Endothelial cell of umbilical vein (primary cell): Measurements from ENCODE around the gene TFF1. TPM values are rescaled to one million over a fixed set of nuclear protein-coding genes. Genes with fewer than 3 reads are reported as not detected.

Experiments used
- BruUV-seq: library from RNA; stranded (reverse); fragments of 400-500 nt; replicated peaks from 2 replicates; lab custom pipeline; 2021; lab: Mats Ljungman, UMichigan
- CTCF ChIA-PET: fragments of 300-600, 350-600 bp; sonication (Branson Sonifier 250); formaldehyde crosslinking; loops from one replicate; lab custom pipeline; 2021; ENCODE audit warnings: antibody characterized with exemption, inconsistent platforms; lab: Charles Lee
- POLR2A ChIA-PET: fragments of 300-600, 350-600 bp; sonication (Branson Sonifier 250); formaldehyde crosslinking; loops from one replicate; lab custom pipeline; 2021; ENCODE audit warnings: antibody characterized with exemption, inconsistent platforms; lab: Charles Lee
- DNase-seq: peaks from one replicate; pipeline ENCODE4 v3.0.0-alpha.2; 2011; ENCODE audit warnings: low read depth, low spot score
- FAIRE-seq: peaks from 2 replicates; lab custom pipeline; 2011; peaks lifted over from hg19 to GRCh38; lab: Jason Lieb, UNC
- H2AFZ ChIP-seq: 2 replicates; pipeline ENCODE4 v1.6.0; 2012; ENCODE audit warnings: low read depth, low read length, control low read depth, inconsistent platforms
- H3K27ac ChIP-seq: 2 replicates; pipeline ENCODE4 v1.5.1; 2011; ENCODE audit warnings: low read depth, mild to moderate bottlenecking, control low read depth, low read length, moderate library complexity; ENCODE audit not compliant: insufficient read depth
- H3K27me3 ChIP-seq, 2 experiments: 2 replicates each; pipeline versions ENCODE4 v1.6.0 to v1.6.1; 2011; ENCODE audit warnings: low read length in 2 of 2, mixed read lengths in 1 of 2; ENCODE audit not compliant: control insufficient read depth in 2 of 2, insufficient read depth in 2 of 2
- H3K36me3 ChIP-seq, 2 experiments: 2 replicates in 1 of 2; 3 replicates in 1 of 2; pipeline ENCODE4 v1.5.1; 2011; ENCODE audit warnings: low read length in 2 of 2, mild to moderate bottlenecking in 1 of 2, moderate library complexity in 1 of 2; ENCODE audit not compliant: control insufficient read depth in 2 of 2, insufficient read depth in 2 of 2; ENCODE audit errors: extremely low read depth in 1 of 2
- H3K4me1 ChIP-seq: 3 replicates; pipeline ENCODE4 v1.5.1; 2011; ENCODE audit warnings: mild to moderate bottlenecking, low read length; ENCODE audit not compliant: control insufficient read depth, insufficient read depth; ENCODE audit errors: extremely low read depth
- H3K4me2 ChIP-seq: 2 replicates; pipeline ENCODE4 v1.6.1; 2011; ENCODE audit warnings: low read length, control low read depth, mixed read lengths; ENCODE audit not compliant: insufficient read depth
- H3K4me3 ChIP-seq, 3 experiments: fragments of 200-600 bp in 1 of 3; sonication (generic), shearing (Covaris generic) in 1 of 3; replicated peaks in 1 of 3; 2 replicates each; pipeline ENCODE4 v1.5.1; 2011 to 2016; ENCODE audit warnings: control low read depth in 3 of 3, low read length in 3 of 3, mild to moderate bottlenecking in 2 of 3, inconsistent platforms in 1 of 3, low read depth in 1 of 3, moderate library complexity in 1 of 3; ENCODE audit not compliant: insufficient read depth in 1 of 3
- H3K79me2 ChIP-seq: 2 replicates; pipeline ENCODE4 v1.6.0; 2012; ENCODE audit warnings: low read length, inconsistent platforms; ENCODE audit not compliant: control insufficient read depth, insufficient read depth
- H3K9ac ChIP-seq: replicated peaks from 2 replicates; pipeline ENCODE3; 2011; ENCODE audit warnings: low read length, control low read depth; ENCODE audit not compliant: insufficient read depth; ENCODE audit errors: extremely low read depth
- H3K9me1 ChIP-seq: replicated peaks from 3 replicates; pipeline ENCODE4 v1.6.0; 2011; ENCODE audit warnings: mild to moderate bottlenecking, low read length; ENCODE audit not compliant: control insufficient read depth, insufficient read depth; ENCODE audit errors: extremely low read depth
- H3K9me3 ChIP-seq: replicated peaks from 2 replicates; pipeline ENCODE4 v1.5.1; 2012; ENCODE audit warnings: low read length, inconsistent platforms; ENCODE audit not compliant: control insufficient read depth, insufficient read depth
- H4K20me1 ChIP-seq: replicated peaks from 2 replicates; pipeline ENCODE3; 2011; ENCODE audit warnings: mild to moderate bottlenecking, low read length; ENCODE audit not compliant: control insufficient read depth, insufficient read depth; ENCODE audit errors: extremely low read depth
- CTCF ChIP-seq, 2 donors: IDR thresholded peaks; 1 replicate in 1 of 2; 2 replicates in 1 of 2; pipeline ENCODE4 v1.5.1; 2011; ENCODE audit warnings: low read length in 2 of 2, mild to moderate bottlenecking in 2 of 2, moderate library complexity in 2 of 2, control low read depth in 1 of 2, inconsistent platforms in 1 of 2, low read depth in 1 of 2; ENCODE audit not compliant: insufficient read depth in 1 of 2; ENCODE audit errors: extremely low read depth in 1 of 2
- EZH2 ChIP-seq: IDR thresholded peaks from 2 replicates; pipeline ENCODE4 v1.6.1; 2012; ENCODE audit warnings: borderline replicate concordance, low read depth, mild to moderate bottlenecking, moderate library complexity, low read length, inconsistent platforms; ENCODE audit not compliant: severe bottlenecking
- FOS ChIP-seq: IDR thresholded peaks from 2 replicates; pipeline ENCODE4 v1.6.1; 2011; ENCODE audit warnings: mild to moderate bottlenecking, low read length, moderate library complexity, borderline replicate concordance; ENCODE audit not compliant: insufficient read depth
- GATA2 ChIP-seq: IDR thresholded peaks from 2 replicates; pipeline ENCODE4 v1.7.0; 2011; ENCODE audit warnings: low read depth, mild to moderate bottlenecking, moderate library complexity, mixed read lengths, low read length; ENCODE audit not compliant: insufficient read length, insufficient read depth
- JUN ChIP-seq: IDR thresholded peaks from 2 replicates; pipeline ENCODE4 v1.6.1; 2011; ENCODE audit warnings: borderline replicate concordance, low read depth; ENCODE audit not compliant: insufficient read length, insufficient read depth
- MYC ChIP-seq: IDR thresholded peaks from one replicate; pipeline ENCODE4 v1.6.1; 2011; ENCODE audit warnings: mild to moderate bottlenecking, low read depth, low read length
- POLR2A ChIP-seq: IDR thresholded peaks from 2 replicates; pipeline ENCODE4 v1.6.1; 2012; ENCODE audit warnings: low read depth, mild to moderate bottlenecking, control low read depth, low read length
- POLR2AphosphoS5 ChIP-seq: IDR thresholded peaks from 2 replicates; pipeline ENCODE4 v1.6.1; 2012; ENCODE audit warnings: low read depth, mild to moderate bottlenecking, control low read depth, low read length, moderate library complexity; ENCODE audit not compliant: insufficient read depth
- dilution Hi-C: fragments of 300-500 bp; cut with MboI; formaldehyde crosslinking; loops from one replicate; pipeline ENCODE4 v1.15.0; 2019; ENCODE audit warnings: low sequenced_read_pairs; ENCODE audit not compliant: extremely low pct_ligation_motif_present
- intact Hi-C: fragments of 100-400 bp; cut with micrococcal nuclease; formaldehyde crosslinking; loops from one replicate; pipeline ENCODE4 v1.10.0; 2022
- polyA plus RNA-seq, 4 experiments: library from polyadenylated mRNA; depleted of rRNA in 3 of 4; stranded (reverse) in 3 of 4; unstranded in 1 of 4; fragments of >200 nt; gene quantifications; 2 replicates each; pipeline versions ENCODE4 v1.2.1 to v1.2.3, GENCODE V29; 2011 to 2012; ENCODE audit warnings: missing spikeins in 1 of 4
- total RNA-seq: library from RNA; stranded (reverse); gene quantifications from 2 replicates; pipeline ENCODE4 v1.2.3, GENCODE V29; 2021
- TF ChIP-seq, protein P1 (sequence below): IDR thresholded peaks from 2 replicates; pipeline ENCODE4 v1.6.1; 2011; ENCODE audit not compliant: insufficient read depth, insufficient read length

TFF1 gene
- total and polyA plus RNA-seq, 2 donors (not counting 3 experiments of a cell fraction or from before 2014, with no cell fraction given), result not detected

DNA sequence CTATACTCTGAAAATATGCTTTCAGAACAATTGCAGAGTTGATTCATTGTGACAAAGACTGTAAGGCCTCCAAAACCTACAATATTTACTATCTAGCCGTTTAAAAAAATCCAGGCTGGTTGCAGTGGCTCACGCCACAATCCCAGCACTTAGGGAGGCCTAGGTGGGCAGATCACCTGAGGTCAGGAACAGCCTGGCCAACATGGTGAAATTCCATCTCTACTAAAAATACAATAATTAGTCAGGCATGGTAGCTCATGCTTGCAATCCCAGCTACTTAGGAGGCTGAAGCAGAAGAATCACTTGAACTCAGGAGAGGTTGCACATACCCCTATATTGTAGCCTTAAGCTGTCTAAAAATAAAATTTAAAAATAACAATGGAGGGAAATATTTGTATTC, 10.3 kb downstream of the TFF1 start:
- BruUV-seq, result no TSS peak
- no peak for DNase-seq
- H3K4me1 ChIP-seq, result no peaks in the 10 kb centered on the region
- H3K36me3 ChIP-seq, result no peaks in the 10 kb centered on the region
- no peak overlapping the region for H3K4me3 ChIP-seq
- TF ChIP-seq POLR2A (no peak), EZH2 (no peak), CTCF (IDR thresholded peaks at IDR 0.05; ENCODE audit: extremely low read depth in 1 of 2, insufficient read depth in 1 of 2, low read depth in 1 of 2, low read length in 2 of 2) (no peak), POLR2AphosphoS5 (no peak), FOS (no peak), GATA2 (no peak), JUN (no peak), MYC (no peak)
- TF ChIP-seq, protein P1, sequence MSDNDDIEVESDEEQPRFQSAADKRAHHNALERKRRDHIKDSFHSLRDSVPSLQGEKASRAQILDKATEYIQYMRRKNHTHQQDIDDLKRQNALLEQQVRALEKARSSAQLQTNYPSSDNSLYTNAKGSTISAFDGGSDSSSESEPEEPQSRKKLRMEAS, result no peak
- peaks cover 0 to 1% of the 10 kb centered on the region in 2 experiments for H3K27me3 ChIP-seq
- ChIA-PET POLR2A (no interaction called here), CTCF (no interaction called here)
- no peaks in the 10 kb centered on the region for H3K9me3 ChIP-seq
- no peaks in the 10 kb centered on the region for H3K9me1 ChIP-seq
- intact Hi-C loops (no loop called here), dilution Hi-C loops (no loop called here)
- no peak overlapping the region for H3K4me2 ChIP-seq
- H3K27ac ChIP-seq, result no peak overlapping the region
- no peak for FAIRE-seq
- H4K20me1 ChIP-seq, result no peaks in the 10 kb centered on the region
- H3K9ac ChIP-seq, result no peak overlapping the region
- H2AFZ ChIP-seq, result no peak overlapping the region
- H3K79me2 ChIP-seq, result no peaks in the 10 kb centered on the region
